Motor neuron (in vitro differentiated cells): ENCODE results near the gene ANKRD39. TPM values are rescaled to one million over a fixed set of nuclear protein-coding genes. Genes with fewer than 3 reads are reported as not detected.

Source experiments
- ATAC-seq, 8 experiments: fragments of 200-7000 bp; cut with Tn5 transposase; replicated peaks in 6 of 8; 2 replicates each; pipeline ENCODE4 v1.8.0; 2021; ENCODE audit warnings: mild to moderate bottlenecking in 8 of 8, moderate library complexity in 8 of 8
- H3K27ac ChIP-seq, 2 donors: fragments of 250-450 bp; sonication (Bioruptor Pico); 2 replicates each; pipeline ENCODE4 v1.9.0; 2021; ENCODE audit warnings: antibody characterized with exemption in 2 of 2, mild to moderate bottlenecking in 2 of 2, moderate library complexity in 1 of 2
- H3K4me1 ChIP-seq, 2 donors: fragments of 250-450 bp; sonication (Bioruptor Pico); replicated peaks in 1 of 2; 2 replicates each; pipeline ENCODE4 v1.6.1; 2021; ENCODE audit warnings: antibody characterized with exemption in 2 of 2, mild to moderate bottlenecking in 2 of 2, moderate library complexity in 1 of 2
- H3K4me3 ChIP-seq, 5 donors: fragments of 250-450 bp; sonication (Bioruptor Pico); 2 replicates each; pipeline ENCODE4 v1.9.0; 2021; ENCODE audit warnings: antibody characterized with exemption in 5 of 5, mild to moderate bottlenecking in 5 of 5, moderate library complexity in 4 of 5
- WGBS, 10 experiments: fragments of 450-650 bp; shearing (Covaris generic); methylation state at CpG; one replicate each; pipeline ENCODE4 v1.0.0; 2022; 5-methylcytosine and 5-hydroxymethylcytosine counted together
- in situ Hi-C, 9 experiments: fragments of 400-800 bp; cut with MboI; loops; one replicate each; pipeline ENCODE4 v1.15.0; 2021; ENCODE audit warnings: low sequenced_read_pairs in 9 of 9, low pct_unique_long_range_greater_than_20kb in 2 of 9; ENCODE audit not compliant: unreplicated experiment in 9 of 9
- total RNA-seq, 8 experiments: library from RNA; unstranded; fragments of 300-600 nt; gene quantifications; 2 replicates each; pipeline versions ENCODE4 v1.2.3 to v1.2.4, GENCODE V29; 2022

Gene ANKRD39
- total RNA-seq, 8 experiments from 2014 or later: 9.2 to 22.8 (median 15.2) TPM

- ATAC-seq: no peak
- no peak overlapping the region for H3K27ac ChIP-seq
- WGBS, 10 experiments: 47 to 100% (median 90%) methylated on average over 1 to 7 of the region's 9 CpGs; no CpG with 5 or more reads in 5 of the 10 experiments
- H3K4me3 ChIP-seq: no peak overlapping the region
- in situ Hi-C loops: no loop called here
- peaks cover 14 to 24% of the 10 kb centered on the region in 2 donors for H3K4me1 ChIP-seq
Measured at GRCh38 chr2:96883306-96883705, 25.5 kb upstream of the ANKRD39 start.

DNA sequence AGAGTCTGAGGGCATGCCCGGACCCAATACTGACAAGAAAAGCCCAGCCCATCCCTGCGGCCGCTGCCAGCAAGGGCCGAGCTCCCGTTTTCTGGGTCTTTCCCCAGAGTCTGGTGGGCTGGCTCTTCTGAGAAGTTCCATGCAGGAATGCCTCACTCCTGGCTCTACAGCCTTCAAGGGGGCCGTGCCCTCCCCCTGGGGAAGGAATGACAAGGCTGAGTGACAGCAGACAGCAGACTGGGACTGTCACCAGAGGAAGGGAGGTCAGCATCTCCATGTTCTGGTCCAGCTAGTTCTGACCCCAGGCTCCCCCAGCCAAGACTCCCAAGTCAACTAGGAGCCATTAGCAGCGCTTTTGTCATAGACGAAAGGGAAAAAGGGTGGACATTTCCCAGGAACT, 25.1 kb upstream of the ANKRD39 start:
- in situ Hi-C loops: no loop called here

DNA sequence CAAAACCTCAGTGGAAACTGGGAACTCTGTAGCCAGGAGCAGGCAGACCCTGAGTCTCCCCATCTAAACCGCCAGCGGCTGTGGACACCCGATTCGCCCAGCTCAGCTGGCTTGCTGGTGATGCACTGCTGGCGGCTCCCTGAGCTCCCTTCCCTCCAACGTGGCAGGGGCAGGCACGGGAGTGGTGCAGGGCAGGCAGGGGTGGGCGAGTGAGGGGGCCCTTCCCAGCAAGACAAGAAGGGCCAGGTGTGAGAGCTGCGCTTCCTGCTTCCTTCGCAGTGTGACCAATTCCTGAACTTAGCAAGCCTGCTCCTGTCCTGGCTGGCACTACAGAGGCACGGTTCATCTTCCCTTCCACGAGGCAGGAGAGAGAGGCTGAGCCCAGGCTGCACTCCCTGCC, 24.4 kb upstream of the ANKRD39 start:
- no peak overlapping the region for H3K4me3 ChIP-seq
- peak in 6 of 8 experiments; percentile 10 to 73 (median 68) for ATAC-seq
- peak overlapping the region in 1 of 2 donors; percentile 8 for H3K27ac ChIP-seq
- 20 to 60% (median 58%) methylated on average over 1 to 2 of the region's 12 CpGs; no CpG with 5 or more reads in 6 of the 10 experiments for WGBS, 10 experiments
- in situ Hi-C loops: no loop called here
- H3K4me1 ChIP-seq: peaks cover 14 to 18% of the 10 kb centered on the region in 2 donors

More for the DNA sequence above, 25.1 kb upstream of the ANKRD39 start:
- 70 to 96% (median 80%) methylated on average over 1 to 5 of the region's 8 CpGs; no CpG with 5 or more reads in 5 of the 10 experiments for WGBS, 10 experiments
- H3K27ac ChIP-seq: no peak overlapping the region
- no peak overlapping the region for H3K4me3 ChIP-seq
- H3K4me1 ChIP-seq: peaks cover 14 to 23% of the 10 kb centered on the region in 2 donors
- ATAC-seq: no peak

- peak overlapping the region in 1 of 2 donors; percentile 8 for H3K27ac ChIP-seq
- no peak overlapping the region for H3K4me3 ChIP-seq
- in situ Hi-C loops: no loop called here
- peak in 7 of 8 experiments; percentile 27 to 73 (median 61) for ATAC-seq
- peaks cover 15 to 20% of the 10 kb centered on the region in 2 donors for H3K4me1 ChIP-seq
- WGBS, 10 experiments: 13 to 55% (median 31%) methylated on average over 2 to 8 of the region's 10 CpGs; no CpG with 5 or more reads in 4 of the 10 experiments
Measured at GRCh38 chr2:96881349-96882195, 23.8 kb upstream of the ANKRD39 start.

DNA sequence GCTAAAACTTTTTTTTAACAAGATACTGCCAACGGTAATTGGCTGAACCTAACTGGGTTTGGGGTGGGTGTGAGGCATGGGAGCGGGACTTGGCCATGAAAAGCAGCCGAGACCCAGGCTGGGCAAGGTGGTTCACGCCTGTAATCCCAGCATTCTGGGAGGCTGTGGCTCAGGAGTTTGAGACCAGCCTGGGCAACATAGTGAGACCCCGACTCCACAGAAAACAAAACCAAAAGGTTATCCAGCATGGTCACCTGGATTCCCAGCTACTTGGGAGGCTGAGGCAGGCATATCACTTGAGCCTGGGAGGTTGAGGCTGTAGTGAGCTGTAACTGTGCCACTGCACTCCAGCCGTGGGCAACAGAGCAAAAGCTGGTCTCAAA, 23.1 kb upstream of the ANKRD39 start:
- no peak overlapping the region for H3K27ac ChIP-seq
- no peak overlapping the region for H3K4me3 ChIP-seq
- 29 to 100% (median 95%) methylated on average over 1 to 4 of the region's 6 CpGs; no CpG with 5 or more reads in 4 of the 10 experiments for WGBS, 10 experiments
- H3K4me1 ChIP-seq: peaks cover 22 to 27% of the 10 kb centered on the region in 2 donors
- ATAC-seq: no peak
- in situ Hi-C loops: no loop called here

DNA sequence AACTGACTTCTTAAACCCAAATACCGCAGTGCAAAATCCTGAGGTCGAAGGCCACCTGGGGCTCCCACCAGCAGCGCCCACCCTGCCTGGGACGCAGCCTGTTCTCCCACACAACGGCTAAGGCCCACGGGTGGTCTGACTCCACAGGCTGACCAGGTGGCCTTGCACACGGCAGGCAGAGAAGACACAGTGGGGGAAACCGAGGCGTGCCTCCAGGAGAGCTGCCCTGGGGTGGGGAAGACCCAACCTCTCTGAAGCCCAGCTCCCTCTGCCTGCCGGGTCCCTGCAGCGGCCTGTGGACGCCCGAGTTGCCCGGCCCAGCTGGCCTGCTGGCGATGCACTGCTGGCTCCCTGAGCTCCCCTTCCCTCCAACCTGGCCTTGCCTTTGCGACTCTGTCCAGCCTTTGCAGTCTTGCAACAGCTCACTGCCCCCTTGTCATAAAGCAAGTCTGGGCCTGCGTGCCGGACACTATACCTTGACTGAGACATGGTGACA, 21.8 kb upstream of the ANKRD39 start:
- 90 to 100% (median 98%) methylated on average over 1 to 8 of the region's 18 CpGs; no CpG with 5 or more reads in 5 of the 10 experiments for WGBS, 10 experiments
- Histone ChIP-seq H3K4me1 (peaks cover 31 to 35% of the 10 kb centered on the region in 2 donors), H3K27ac (no peak overlapping the region), H3K4me3 (no peak overlapping the region)
- in situ Hi-C loops: no loop called here
- ATAC-seq: no peak

DNA sequence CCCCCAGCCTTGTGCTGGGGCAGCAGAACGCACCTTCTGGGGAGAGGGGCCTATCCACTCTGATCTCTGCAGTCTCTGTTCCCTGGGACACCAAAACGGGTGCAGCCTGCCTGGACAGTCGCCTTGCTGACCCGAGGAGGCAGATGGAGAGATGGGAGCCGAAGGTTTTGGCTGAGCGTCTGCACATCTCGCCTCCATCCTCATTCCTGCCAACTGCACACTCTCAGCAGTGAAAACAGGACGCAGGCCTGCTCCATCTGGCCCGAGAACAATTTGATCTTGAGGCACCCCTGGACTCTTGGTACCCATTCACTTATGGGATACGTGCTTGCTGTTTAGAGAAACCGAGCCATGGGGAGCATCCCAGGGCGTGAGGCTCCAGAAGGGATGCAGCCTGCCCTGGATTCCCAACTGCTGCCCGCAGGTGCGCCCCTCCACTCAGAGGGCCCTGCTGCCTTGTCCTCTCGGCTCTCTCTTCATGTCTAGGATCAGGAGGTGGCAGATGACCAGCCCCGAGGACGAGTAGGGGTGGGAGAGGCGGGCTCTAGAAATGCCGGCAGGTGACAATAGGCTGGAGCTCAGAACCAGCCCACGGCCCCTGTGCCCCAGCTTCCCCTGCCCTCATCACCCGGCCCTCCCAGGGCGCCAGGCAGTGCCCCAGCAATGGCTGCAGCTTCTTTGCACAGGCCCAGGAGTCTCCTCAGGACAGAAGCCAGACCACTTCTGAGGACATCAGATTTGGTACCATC, 21.2 kb upstream of the ANKRD39 start:
- ATAC-seq: no peak
- 80 to 100% (median 92%) methylated on average over 1 to 8 of the region's 22 CpGs; no CpG with 5 or more reads in 4 of the 10 experiments for WGBS, 10 experiments
- in situ Hi-C loops: no loop called here
- peaks cover 31 to 35% of the 10 kb centered on the region in 2 donors for H3K4me1 ChIP-seq
- no peak overlapping the region for H3K4me3 ChIP-seq
- no peak overlapping the region for H3K27ac ChIP-seq

DNA sequence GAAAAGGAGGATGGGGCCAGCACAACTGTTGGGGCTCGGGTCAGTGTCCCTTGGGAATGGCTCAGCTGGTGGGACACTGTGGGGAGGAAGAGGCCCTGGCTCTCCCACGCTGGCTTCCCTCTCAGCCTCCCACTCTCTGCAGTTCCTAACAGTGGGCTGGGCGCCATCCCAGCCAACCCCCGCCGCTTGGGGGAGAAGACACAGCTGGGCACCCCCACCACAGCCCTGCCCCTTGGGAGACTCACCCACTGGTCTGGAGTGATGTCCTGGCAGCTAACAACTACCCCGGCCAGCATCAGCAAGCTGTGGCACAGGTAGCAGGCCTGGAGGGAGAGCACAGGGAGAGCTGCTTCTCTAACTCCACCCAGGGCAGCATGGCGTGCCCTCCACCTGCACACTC, 20.4 kb upstream of the ANKRD39 start:
- in situ Hi-C loops: no loop called here
- H3K4me1 ChIP-seq: peaks cover 31 to 35% of the 10 kb centered on the region in 2 donors
- no peak overlapping the region for H3K27ac ChIP-seq
- H3K4me3 ChIP-seq: no peak overlapping the region
- 80 to 100% methylated on average over 1 of the region's 7 CpGs; no CpG with 5 or more reads in 8 of the 10 experiments for WGBS, 10 experiments
- no peak for ATAC-seq

- WGBS, 10 experiments: 30 to 92% (median 68%) methylated on average over 1 to 5 of the region's 15 CpGs; no CpG with 5 or more reads in 6 of the 10 experiments
- no peak overlapping the region for H3K4me3 ChIP-seq
- H3K4me1 ChIP-seq: peaks cover 31 to 35% of the 10 kb centered on the region in 2 donors
- H3K27ac ChIP-seq: no peak overlapping the region
- in situ Hi-C loops: no loop called here
- ATAC-seq: peak in 2 of 8 experiments; percentile 40 to 42
Measured at GRCh38 chr2:96877631-96878092, 19.8 kb upstream of the ANKRD39 start.

- Histone ChIP-seq H3K4me3 (no peak overlapping the region), H3K27ac (no peak overlapping the region), H3K4me1 (peaks cover 29% of the 10 kb centered on the region in 2 donors)
- 50 to 93% (median 80%) methylated on average over 2 to 6 of the region's 6 CpGs; no CpG with 5 or more reads in 5 of the 10 experiments for WGBS, 10 experiments
- in situ Hi-C loops: no loop called here
- ATAC-seq: no peak
Measured at GRCh38 chr2:96877042-96877451, 19.2 kb upstream of the ANKRD39 start.

DNA sequence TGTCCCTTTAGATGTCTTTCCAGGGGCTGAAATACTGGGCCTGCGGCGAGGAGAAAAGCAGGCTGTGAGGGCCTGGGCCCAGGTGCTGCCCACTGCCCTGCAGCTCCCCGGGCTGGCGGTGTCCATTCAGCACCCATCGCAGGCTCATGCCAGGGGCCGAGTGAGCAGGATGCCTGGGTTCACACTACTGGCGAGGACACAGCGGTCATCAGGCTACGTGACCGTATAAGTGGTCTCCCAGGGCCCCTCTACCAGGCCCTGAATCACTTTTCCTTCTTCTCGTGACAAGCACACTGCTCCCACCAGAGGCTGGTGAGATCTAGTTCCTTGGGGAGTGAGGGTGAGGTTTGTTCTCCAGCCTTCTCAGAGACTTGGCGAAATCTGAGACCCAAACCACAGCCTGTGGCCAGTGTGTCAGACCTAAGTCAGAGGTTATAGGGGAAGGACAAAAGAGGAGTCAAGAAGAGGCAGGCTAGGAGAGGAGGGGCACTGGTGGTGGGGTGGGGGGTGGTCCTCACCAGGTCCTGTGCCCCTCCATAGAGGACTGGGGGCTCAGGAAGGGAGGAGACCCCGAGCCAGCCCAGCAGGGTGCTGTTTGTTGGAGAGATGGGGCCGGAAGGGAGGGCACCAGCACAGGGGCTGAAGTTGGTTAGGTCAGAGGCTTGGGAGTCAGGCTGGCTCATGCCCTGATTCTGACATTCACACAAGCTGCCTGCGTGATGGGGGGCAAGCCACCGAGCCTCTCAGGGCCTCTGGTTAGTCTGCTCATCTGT, 18.6 kb upstream of the ANKRD39 start:
- H3K4me3 ChIP-seq: no peak overlapping the region
- H3K27ac ChIP-seq: peak overlapping the region; percentile 18 to 45
- H3K4me1 ChIP-seq: peaks cover 23 to 24% of the 10 kb centered on the region in 2 donors
- ATAC-seq: no peak
- in situ Hi-C loops: no loop called here
- 79 to 100% (median 83%) methylated on average over 1 to 11 of the region's 16 CpGs; no CpG with 5 or more reads in 5 of the 10 experiments for WGBS, 10 experiments
